Stimulated activated CD8-positive, alpha-beta memory T cell treated with anti-CD3 and anti-CD28 coated beads, Interleukin-2, amount 100 ng/mL, for 1 hour (primary cell): ENCODE results near the gene VSTM2B.

ENCODE experiments used
- DNase-seq, 2 donors: peaks; one replicate each; pipeline ENCODE4 v3.0.0-alpha.2; 2020; ENCODE audit warnings: low read depth in 2 of 2

The VSTM2B gene

GRCh38 chr19:29593869-29594268, 68.1 kb downstream of the VSTM2B start:
- DNase-seq: no peak

- no peak for DNase-seq
Observed at GRCh38 chr19:29596080-29596727, 70.4 kb downstream of the VSTM2B start.

- no peak for DNase-seq
Observed at GRCh38 chr19:29596885-29597525, 71.2 kb downstream of the VSTM2B start.

- DNase-seq: no peak
Observed at GRCh38 chr19:29598036-29598435, 72.2 kb downstream of the VSTM2B start.

- no peak for DNase-seq
Observed at GRCh38 chr19:29598496-29598895, 72.7 kb downstream of the VSTM2B start.

- no peak for DNase-seq
Observed at GRCh38 chr19:29603308-29603707, 77.5 kb downstream of the VSTM2B start.

GRCh38 chr19:29605653-29606419, 80.0 kb downstream of the VSTM2B start, which contains the start of gene POP4:
TSS of gene POP4 (plus strand) at chr19:29606283. CDS start at chr19:29606319, 36 bp downstream.
- peak; percentile 96 to 98 for DNase-seq

- no peak for DNase-seq
Observed at GRCh38 chr19:29606420-29606747, 80.6 kb downstream of the VSTM2B start.

GRCh38 chr19:29609636-29610035, 83.8 kb downstream of the VSTM2B start:
- DNase-seq: no peak

- DNase-seq: no peak
Observed at GRCh38 chr19:29610213-29610573, 84.4 kb downstream of the VSTM2B start.

- DNase-seq: peak; percentile 67 to 74
Observed at GRCh38 chr19:29610574-29611271, 84.9 kb downstream of the VSTM2B start.

GRCh38 chr19:29612121-29612520, 86.3 kb downstream of the VSTM2B start:
- DNase-seq: no peak

GRCh38 chr19:29612801-29613595, 87.2 kb downstream of the VSTM2B start:
- DNase-seq: no peak

GRCh38 chr19:29614046-29614445, 88.3 kb downstream of the VSTM2B start:
- DNase-seq: no peak
